Thoracic aorta (tissue), 2 donors: Measurements from ENCODE around the gene SEMA3B. TPM values are rescaled to one million over a fixed set of nuclear protein-coding genes. Genes with fewer than 3 reads are reported as not detected.

Source experiments
- ATAC-seq: fragments of 150-250 bp; one replicate; pipeline ENCODE4 v1.8.0; 2017; ENCODE audit warnings: low read depth; ENCODE audit not compliant: insufficient number of reproducible peaks, low FRiP score
- DNase-seq: peaks from one replicate; pipeline ENCODE4 v3.0.0-alpha.2; 2020; ENCODE audit warnings: low spot score
- H3K27ac ChIP-seq, 2 donors: fragments of 200-600 bp; sonication (generic); 1 replicate in 1 of 2; 2 replicates in 1 of 2; pipeline ENCODE4 v1.5.1; 2016; ENCODE audit warnings: mild to moderate bottlenecking in 2 of 2, moderate library complexity in 2 of 2
- H3K27me3 ChIP-seq: fragments of 200-600 bp; sonication (generic); replicated peaks from 2 replicates; pipeline ENCODE4 v1.6.0; 2016; ENCODE audit warnings: mild to moderate bottlenecking; ENCODE audit not compliant: insufficient read depth
- H3K36me3 ChIP-seq: fragments of 200-600 bp; sonication (generic); one replicate; pipeline ENCODE4 v1.5.1; 2016
- H3K4me1 ChIP-seq, 2 donors: fragments of 200-600 bp; sonication (generic); 1 replicate in 1 of 2; 2 replicates in 1 of 2; pipeline versions ENCODE4 v1.5.1 to v1.6.0; 2016; ENCODE audit warnings: low read depth in 2 of 2, mild to moderate bottlenecking in 1 of 2; ENCODE audit not compliant: control insufficient read depth in 1 of 2
- H3K4me3 ChIP-seq: fragments of 200-600 bp; sonication (generic); 2 replicates; pipeline ENCODE4 v1.5.1; 2016; ENCODE audit warnings: mild to moderate bottlenecking
- H3K9me3 ChIP-seq: fragments of 200-600 bp; sonication (generic); 2 replicates; pipeline ENCODE4 v1.5.1; 2016
- total RNA-seq, 2 donors: library from RNA; depleted of rRNA; stranded (reverse); fragments of >200 nt; gene quantifications; one replicate each; pipeline versions ENCODE4 v1.1.0 to v1.2.3, GENCODE V29; 2016
- TF ChIP-seq, protein P1 (sequence below): fragments of 200-600 bp; sonication (generic); IDR thresholded peaks from one replicate; pipeline ENCODE4 v1.5.1; 2019; ENCODE audit warnings: antibody characterized with exemption

Gene SEMA3B
- total RNA-seq, 2 donors from 2014 or later = 53.6 to 57.2 TPM

DNA sequence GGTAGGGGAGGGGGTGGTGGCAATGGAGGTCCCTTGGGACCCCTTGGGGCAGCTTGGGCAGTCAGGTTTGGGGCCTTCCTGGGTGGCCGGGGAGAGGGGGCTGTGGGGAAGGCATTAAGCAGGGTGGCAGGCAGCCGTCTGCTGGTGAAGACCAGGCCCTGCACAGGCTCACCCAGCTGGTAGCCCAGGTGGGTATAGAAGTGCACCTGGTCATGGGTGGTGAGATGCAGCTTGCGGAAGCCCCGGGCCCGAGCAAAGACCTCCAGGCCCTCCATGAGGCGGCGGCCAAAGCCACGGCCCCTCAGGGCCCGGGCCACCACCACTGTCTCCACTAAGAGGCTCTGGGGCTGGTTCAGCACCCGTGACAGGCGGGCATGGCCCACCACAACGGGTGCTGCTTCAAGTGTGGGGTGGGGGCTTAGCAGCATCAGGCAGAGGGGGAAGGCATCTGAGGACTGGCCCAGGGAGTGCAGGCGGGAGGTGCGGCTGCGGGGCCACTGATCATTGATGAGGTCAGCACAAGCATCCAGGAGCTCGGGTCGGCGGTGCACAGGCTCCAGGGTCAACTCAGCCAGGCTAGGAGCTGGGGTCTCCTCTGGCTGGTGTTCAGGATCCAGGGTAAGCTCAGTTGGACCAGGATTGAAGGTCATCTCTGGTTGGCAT lies 27.9 kb downstream of the SEMA3B start:
- Histone ChIP-seq H3K27me3 (no peaks in the 10 kb centered on the region), H3K4me3 (no peak overlapping the region), H3K9me3 (no peaks in the 10 kb centered on the region), H3K27ac (no peak overlapping the region), H3K36me3 (no peaks in the 10 kb centered on the region), H3K4me1 (peaks cover 19 to 36% of the 10 kb centered on the region in 2 donors)
- ATAC-seq (no peak), DNase-seq (no peak)
- TF ChIP-seq, protein P1, sequence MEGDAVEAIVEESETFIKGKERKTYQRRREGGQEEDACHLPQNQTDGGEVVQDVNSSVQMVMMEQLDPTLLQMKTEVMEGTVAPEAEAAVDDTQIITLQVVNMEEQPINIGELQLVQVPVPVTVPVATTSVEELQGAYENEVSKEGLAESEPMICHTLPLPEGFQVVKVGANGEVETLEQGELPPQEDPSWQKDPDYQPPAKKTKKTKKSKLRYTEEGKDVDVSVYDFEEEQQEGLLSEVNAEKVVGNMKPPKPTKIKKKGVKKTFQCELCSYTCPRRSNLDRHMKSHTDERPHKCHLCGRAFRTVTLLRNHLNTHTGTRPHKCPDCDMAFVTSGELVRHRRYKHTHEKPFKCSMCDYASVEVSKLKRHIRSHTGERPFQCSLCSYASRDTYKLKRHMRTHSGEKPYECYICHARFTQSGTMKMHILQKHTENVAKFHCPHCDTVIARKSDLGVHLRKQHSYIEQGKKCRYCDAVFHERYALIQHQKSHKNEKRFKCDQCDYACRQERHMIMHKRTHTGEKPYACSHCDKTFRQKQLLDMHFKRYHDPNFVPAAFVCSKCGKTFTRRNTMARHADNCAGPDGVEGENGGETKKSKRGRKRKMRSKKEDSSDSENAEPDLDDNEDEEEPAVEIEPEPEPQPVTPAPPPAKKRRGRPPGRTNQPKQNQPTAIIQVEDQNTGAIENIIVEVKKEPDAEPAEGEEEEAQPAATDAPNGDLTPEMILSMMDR = no peak

DNA sequence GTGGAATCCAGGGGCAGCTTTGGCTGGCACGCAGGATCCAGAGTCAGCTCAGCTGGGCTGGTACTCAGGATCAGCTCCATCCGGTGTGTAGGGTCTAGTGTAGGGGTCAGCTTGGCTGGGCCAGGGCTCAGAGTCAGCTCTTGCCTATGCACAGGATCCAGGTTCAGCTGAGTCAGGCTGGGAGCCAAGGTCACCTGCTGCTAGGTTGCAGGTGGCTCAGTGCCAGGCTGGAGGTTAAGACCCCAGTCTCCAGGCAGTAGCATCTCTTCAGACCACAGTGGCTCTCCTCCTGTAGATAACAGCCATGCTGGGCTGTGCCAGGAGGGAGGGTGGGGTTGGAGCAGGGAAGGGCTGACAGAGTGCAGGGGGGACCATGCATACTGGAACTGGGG lies 28.4 kb downstream of the SEMA3B start:
- ATAC-seq (no peak), DNase-seq (no peak)
- no peaks in the 10 kb centered on the region for H3K27me3 ChIP-seq
- H3K9me3 ChIP-seq = no peaks in the 10 kb centered on the region
- TF ChIP-seq, protein P1 = no peak
- no peaks in the 10 kb centered on the region for H3K36me3 ChIP-seq
- H3K4me1 ChIP-seq = peaks cover 19 to 36% of the 10 kb centered on the region in 2 donors
- no peak overlapping the region for H3K27ac ChIP-seq
- no peak overlapping the region for H3K4me3 ChIP-seq

- Histone ChIP-seq H3K27me3 (no peaks in the 10 kb centered on the region), H3K9me3 (no peaks in the 10 kb centered on the region), H3K4me3 (peak overlapping the region; percentile 94), H3K4me1 (peaks cover 16 to 30% of the 10 kb centered on the region in 2 donors), H3K36me3 (no peaks in the 10 kb centered on the region), H3K27ac (peak overlapping the region; percentile 72 to 80)
- no peak for ATAC-seq
- TF ChIP-seq, protein P1 = peak; percentile 21
- no peak for DNase-seq
Observed at GRCh38 chr3:50297896-50298725, 29.2 kb downstream of the SEMA3B start.

- peak; percentile 99 for DNase-seq
- H3K9me3 ChIP-seq = no peaks in the 10 kb centered on the region
- peaks cover 16 to 25% of the 10 kb centered on the region in 2 donors for H3K4me1 ChIP-seq
- H3K27ac ChIP-seq = peak within 1 kb of the TSS; percentile 72 to 87
- TF ChIP-seq, protein P1 = peak; percentile 50
- no peaks in the 10 kb centered on the region for H3K27me3 ChIP-seq
- peak; percentile 82 for ATAC-seq
- H3K4me3 ChIP-seq = peak within 1 kb of the TSS; percentile 94
- no peaks in the 10 kb centered on the region for H3K36me3 ChIP-seq
Observed at GRCh38 chr3:50298836-50299637, 30.1 kb downstream of the SEMA3B start, which contains the start of the genes HYAL3 and NAA80. Gene HYAL3 (minus strand): TSS chr3:50299405. CDS start chr3:50295602, 3,803 bp downstream. Gene NAA80 (minus strand): TSS chr3:50299405. CDS start chr3:50297463, 1,942 bp downstream.
